Measurements from ENCODE around the gene OR4D11.
"Not testable (repeated sequence)": the region's sequence is repeated elsewhere in the genome, so short reads cannot be mapped to it uniquely, and the experiment has no call there.

OR4D11 gene

DNA sequence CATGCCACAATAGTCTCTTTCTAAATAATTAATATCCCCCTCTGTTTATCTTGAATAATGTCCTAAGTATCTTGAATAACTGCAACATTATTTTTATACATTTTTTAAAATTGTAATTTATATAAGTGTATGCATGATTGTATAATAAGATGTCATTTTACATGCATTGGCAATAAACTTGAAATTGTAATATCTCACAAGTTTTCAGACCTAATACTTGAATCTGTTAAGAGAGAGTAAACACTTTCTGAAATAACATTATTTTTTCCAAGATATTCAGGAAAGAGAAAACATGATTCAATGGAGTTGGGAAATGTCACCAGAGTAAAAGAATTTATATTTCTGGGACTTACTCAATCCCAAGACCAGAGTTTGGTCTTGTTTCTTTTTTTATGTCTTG, at the start of gene OR4D11:
Gene OR4D11 (plus strand): TSS at position 301 of the 400 bp plus-strand sequence. CDS start 0 bp downstream, at position 301.
- DNase-seq = no peak

- DNase-seq = no peak
These were observed 46.7 kb upstream of the OR4D11 start, which contains the start of gene OR4D6 for GRCh38 chr11:59456661-59457060. Gene OR4D6, plus strand, starts transcription at chr11:59456961. Its CDS starts 0 bp downstream, at chr11:59456961.

DNA sequence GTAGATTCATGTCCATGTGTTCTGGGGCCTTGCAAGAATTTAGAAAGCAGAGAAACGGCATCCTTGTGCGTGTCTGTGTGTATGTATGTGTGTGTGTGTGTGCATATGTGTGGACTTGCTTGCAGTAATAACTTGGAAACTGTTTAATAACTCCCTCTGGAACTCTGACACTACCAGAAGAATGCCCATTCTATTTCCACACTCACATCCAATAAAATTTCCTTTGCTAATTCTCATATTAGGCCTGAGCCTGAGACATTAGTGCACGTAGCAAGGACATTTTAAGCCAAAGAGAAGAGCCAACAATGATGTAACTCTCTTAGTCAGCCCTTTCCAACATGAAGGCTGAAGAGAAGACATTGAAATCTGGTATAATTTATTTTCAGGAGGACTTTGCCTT, 43.5 kb upstream of the OR4D11 start:
- no peak for DNase-seq

DNA sequence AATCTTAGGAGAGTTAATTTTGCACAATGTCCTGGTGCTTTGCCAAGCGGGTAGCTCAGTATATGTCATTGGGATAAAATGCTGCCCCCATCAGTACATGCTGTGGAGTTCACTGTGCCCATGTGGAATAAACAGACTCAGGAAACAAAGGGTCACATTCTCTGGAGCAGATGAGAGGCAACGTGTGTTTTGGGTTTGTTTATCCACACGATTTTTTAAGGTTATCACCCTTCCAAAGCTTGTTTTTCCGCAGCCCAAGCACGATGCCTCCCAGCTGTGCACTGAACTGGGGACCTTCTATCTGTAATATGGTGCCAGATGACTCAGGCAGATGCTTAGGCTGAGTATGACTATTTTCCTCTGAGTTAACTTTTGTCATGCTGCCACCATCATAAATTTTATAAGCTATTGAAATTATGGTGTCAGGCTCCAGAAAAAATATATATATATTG, 40.2 kb upstream of the OR4D11 start:
- no peak for DNase-seq

- DNase-seq = no peak
These were observed 30.4 kb upstream of the OR4D11 start, which contains the start of gene OR4D10 for GRCh38 chr11:59473015-59473414. Gene OR4D10, plus strand, starts transcription at chr11:59473315. Its CDS starts 4,115 bp downstream, at chr11:59477430.

GRCh38 chr11:59475176-59475575, 28.2 kb upstream of the OR4D11 start:
- DNase-seq = no peak

DNA sequence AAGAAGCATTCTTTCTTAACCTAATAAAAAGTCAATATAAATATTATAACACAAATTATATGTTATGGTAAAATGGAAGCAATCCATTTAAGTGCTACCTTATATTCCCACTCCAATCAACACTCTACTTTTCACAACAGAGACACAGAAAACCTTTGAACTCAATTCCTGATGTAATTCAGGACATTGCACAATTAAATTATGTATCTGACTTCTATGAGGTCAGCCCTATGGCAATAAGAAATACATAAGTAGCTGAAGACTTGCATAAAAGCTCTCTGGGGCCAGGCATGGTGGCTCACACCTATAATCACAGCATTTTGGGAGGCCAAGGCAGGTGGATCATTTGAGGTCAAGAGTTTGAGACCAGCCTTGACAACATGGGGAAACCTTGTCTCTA, 23.5 kb upstream of the OR4D11 start:
- DNase-seq = no peak

GRCh38 chr11:59480359-59480758, 23.0 kb upstream of the OR4D11 start:
- DNase-seq = no peak

GRCh38 chr11:59501931-59502330, 1.4 kb upstream of the OR4D11 start:
- no peak for DNase-seq

DNA sequence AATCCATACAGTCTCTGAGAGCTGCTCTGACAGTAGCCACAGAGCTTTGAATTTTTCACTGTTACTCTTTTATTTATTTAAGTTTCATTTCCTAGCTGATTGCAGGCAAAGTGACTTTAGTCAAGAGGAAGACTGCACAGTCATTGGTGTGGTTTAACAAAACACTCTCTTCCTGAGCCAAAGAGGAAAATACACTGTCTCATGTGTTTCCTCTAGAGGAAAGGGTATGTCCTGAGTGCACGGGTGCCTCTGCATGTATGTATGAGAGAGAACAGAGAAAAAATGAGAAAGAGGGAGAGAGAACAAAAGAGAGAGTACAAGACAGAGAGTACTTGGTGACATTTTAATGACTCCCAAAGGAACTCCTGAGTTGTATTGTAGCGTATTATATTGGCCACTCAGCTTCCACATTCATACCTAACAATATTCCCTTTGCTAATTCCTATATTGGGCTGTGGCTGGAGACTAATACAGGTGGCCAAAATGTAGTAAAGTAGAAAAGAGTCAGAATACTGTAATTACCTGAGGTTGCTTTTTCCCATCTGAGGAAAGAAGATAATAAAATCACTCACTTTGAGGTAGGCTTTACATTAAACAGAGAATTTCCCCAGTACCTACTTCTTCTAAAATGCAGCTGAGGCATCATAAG, 7.7 kb downstream of the OR4D11 start, which contains the start of gene OR4D9:
Gene OR4D9 (plus strand): TSS at position 599 of the 649 bp plus-strand sequence. CDS start 3,374 bp downstream, outside the sequence.
- no peak for DNase-seq

GRCh38 chr11:59511675-59512074, 8.3 kb downstream of the OR4D11 start:
- DNase-seq = no peak

DNA sequence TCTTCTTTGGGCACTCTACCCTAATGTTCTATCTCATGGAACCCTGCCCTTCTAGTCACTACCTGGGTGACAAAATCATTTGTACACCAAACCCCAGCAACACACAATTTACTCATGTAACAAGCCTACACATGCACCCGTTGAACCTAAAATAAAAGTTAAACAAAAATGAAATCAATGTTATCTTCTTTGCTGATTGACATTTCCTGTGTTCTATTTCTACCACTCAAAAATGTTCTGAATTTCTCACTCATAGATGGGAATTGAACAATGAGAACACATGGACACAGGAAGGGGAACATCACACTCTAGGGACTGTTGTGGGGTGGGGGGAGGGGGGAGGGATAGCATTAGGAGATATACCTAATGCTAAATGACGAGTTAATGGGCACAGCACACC, 16.8 kb downstream of the OR4D11 start:
- DNase-seq = not testable (repeated sequence)

- no peak for DNase-seq
These were observed 17.4 kb downstream of the OR4D11 start for GRCh38 chr11:59520741-59521140.

- no peak for DNase-seq
These were observed 20.2 kb downstream of the OR4D11 start for GRCh38 chr11:59523541-59523940.

DNA sequence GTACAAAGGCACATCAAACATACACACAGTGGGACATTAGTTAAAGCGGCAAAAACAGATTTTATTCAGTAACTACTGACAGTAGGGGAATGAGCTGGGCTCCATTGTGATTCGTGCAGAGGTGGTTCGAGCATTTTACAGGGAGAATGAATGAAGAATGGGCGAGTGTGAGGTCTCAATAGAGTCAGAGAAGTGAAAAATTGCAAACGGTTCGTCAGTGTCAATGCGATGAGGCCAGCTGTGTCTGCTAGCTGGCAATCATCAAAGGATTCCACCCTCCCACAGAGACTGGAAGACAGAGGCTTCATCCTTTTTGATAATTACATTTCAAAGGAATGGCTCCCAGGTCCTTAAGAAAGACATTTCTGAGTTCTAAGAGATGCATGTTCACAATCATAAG, 25.3 kb downstream of the OR4D11 start:
- no peak for DNase-seq

- DNase-seq = no peak
These were observed 29.2 kb downstream of the OR4D11 start for GRCh38 chr11:59532620-59533019.

DNA sequence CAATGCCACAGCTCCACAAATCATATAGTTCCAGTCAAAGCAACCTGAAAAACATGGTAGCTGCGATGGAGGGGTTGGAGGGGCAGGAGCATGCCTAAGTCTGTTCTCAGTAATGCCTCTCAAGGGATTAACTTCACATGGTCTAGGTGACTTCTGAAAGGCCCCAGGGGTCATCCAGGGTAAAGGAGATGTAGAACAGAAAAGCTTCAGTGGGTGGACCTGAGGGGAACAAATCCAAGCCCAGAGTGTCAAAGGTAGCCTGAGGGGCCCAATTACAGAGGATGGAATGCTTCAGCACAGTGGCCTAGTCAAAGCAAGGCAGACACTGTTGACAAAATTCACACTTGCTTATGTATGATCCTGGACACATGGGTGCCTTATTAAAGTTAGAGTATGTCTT, 31.3 kb downstream of the OR4D11 start:
- DNase-seq = no peak

GRCh38 chr11:59542142-59542810, 38.9 kb downstream of the OR4D11 start:
- DNase-seq = no peak

- DNase-seq = not testable (repeated sequence)
These were observed 40.3 kb downstream of the OR4D11 start for GRCh38 chr11:59543713-59544112.

GRCh38 chr11:59544869-59545178, 41.4 kb downstream of the OR4D11 start:
- DNase-seq = no peak

- no peak for DNase-seq
These were observed 42.0 kb downstream of the OR4D11 start for GRCh38 chr11:59545179-59546020.

- DNase-seq = not testable (repeated sequence)
These were observed 44.4 kb downstream of the OR4D11 start for GRCh38 chr11:59547605-59548308.

DNA sequence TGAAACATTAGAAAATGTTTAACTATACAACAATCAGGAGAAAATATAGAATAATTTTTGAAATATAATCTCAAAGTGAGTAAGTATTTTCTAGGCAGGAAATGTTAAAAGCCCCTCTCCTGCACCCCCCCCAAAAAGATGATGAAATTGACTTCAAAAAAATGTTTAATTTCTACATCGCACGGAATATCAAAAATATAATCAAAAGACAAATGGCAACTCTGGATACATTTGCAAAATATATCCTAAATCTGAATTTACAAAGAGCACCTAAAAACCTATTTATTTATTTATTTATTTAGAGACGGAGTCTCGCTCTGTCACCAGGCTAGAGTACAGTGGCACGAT, 44.9 kb downstream of the OR4D11 start:
- no peak for DNase-seq
